Fibroblast of lung (primary cell): ENCODE measurements around the gene POLR2C. TPM values are rescaled to one million over a fixed set of nuclear protein-coding genes. Genes with fewer than 3 reads are reported as not detected.

Experiments
- DNase-seq, 2 donors: peaks; one replicate each; pipeline versions ENCODE4 v3.0.0 to v3.0.0-alpha.2; 2010; ENCODE audit warnings: low read depth in 2 of 2
- H2AFZ ChIP-seq: 2 replicates; pipeline ENCODE4 v1.5.1; 2012; ENCODE audit warnings: low read length, control low read depth, inconsistent platforms
- H3K27ac ChIP-seq: 2 replicates; pipeline ENCODE4 v1.5.1; 2011; ENCODE audit warnings: low read length, control low read depth; ENCODE audit not compliant: insufficient read depth
- H3K27me3 ChIP-seq: 2 replicates; pipeline ENCODE4 v1.5.1; 2011; ENCODE audit warnings: mild to moderate bottlenecking, low read length; ENCODE audit not compliant: control insufficient read depth, insufficient read depth
- H3K36me3 ChIP-seq: 2 replicates; pipeline ENCODE4 v1.5.1; 2011; ENCODE audit warnings: low read length; ENCODE audit not compliant: control insufficient read depth, insufficient read depth
- H3K4me1 ChIP-seq: 2 replicates; pipeline ENCODE4 v1.5.1; 2011; ENCODE audit warnings: low read length; ENCODE audit not compliant: control insufficient read depth, insufficient read depth; ENCODE audit errors: extremely low read depth
- H3K4me2 ChIP-seq: 2 replicates; pipeline ENCODE4 v1.5.1; 2011; ENCODE audit warnings: low read length, control low read depth; ENCODE audit not compliant: insufficient read depth; ENCODE audit errors: extremely low read depth
- H3K4me3 ChIP-seq, 4 experiments: fragments of 200-600 bp in 1 of 4; sonication (generic) in 1 of 4; replicated peaks in 1 of 4; 2 replicates each; pipeline ENCODE4 v1.5.1; 2011 to 2016; ENCODE audit warnings: low read length in 4 of 4, low read depth in 3 of 4, mild to moderate bottlenecking in 3 of 4, control low read depth in 2 of 4, inconsistent platforms in 1 of 4, mixed read lengths in 1 of 4; ENCODE audit not compliant: insufficient read depth in 1 of 4; ENCODE audit errors: control extremely low read depth in 1 of 4
- H3K79me2 ChIP-seq: 2 replicates; pipeline ENCODE4 v1.5.1; 2012; ENCODE audit warnings: mild to moderate bottlenecking, low read length, inconsistent platforms; ENCODE audit not compliant: control insufficient read depth, insufficient read depth
- H3K9ac ChIP-seq: 2 replicates; pipeline ENCODE4 v1.5.1; 2011; ENCODE audit warnings: mild to moderate bottlenecking, low read length, control low read depth; ENCODE audit not compliant: insufficient read depth
- H3K9me3 ChIP-seq: 2 replicates; pipeline ENCODE4 v1.5.1; 2012; ENCODE audit warnings: low read depth, low read length; ENCODE audit not compliant: control insufficient read depth, insufficient read depth
- H4K20me1 ChIP-seq: 2 replicates; pipeline ENCODE4 v1.5.1; 2011; ENCODE audit warnings: low read length; ENCODE audit not compliant: control insufficient read depth, insufficient read depth; ENCODE audit errors: extremely low read depth
- CTCF ChIP-seq, 2 donors: IDR thresholded peaks in 1 of 2; conservative IDR thresholded peaks in 1 of 2; 1 replicate in 1 of 2; 2 replicates in 1 of 2; pipeline ENCODE4 v1.5.1; 2011 to 2012; ENCODE audit warnings: low read length in 2 of 2, control low read depth in 1 of 2, inconsistent platforms in 1 of 2, low read depth in 1 of 2, mild to moderate bottlenecking in 1 of 2
- EZH2 ChIP-seq: IDR thresholded peaks from 2 replicates; pipeline ENCODE4 v1.5.1; 2012; ENCODE audit warnings: low read length, control low read depth, mild to moderate bottlenecking; ENCODE audit errors: missing control alignments
- polyA plus RNA-seq, 2 donors: library from polyadenylated mRNA; depleted of rRNA in 1 of 2; stranded (reverse) in 1 of 2; unstranded in 1 of 2; fragments of >200 nt; gene quantifications; 2 replicates each; pipeline ENCODE4 v1.2.1, GENCODE V29; 2011 to 2012; ENCODE audit warnings: missing spikeins in 1 of 2
- total RNA-seq: library from RNA; depleted of rRNA; stranded (reverse); fragments of >200 nt; gene quantifications from 2 replicates; pipeline ENCODE4 v1.2.1, GENCODE V29; 2014

Gene POLR2C
- total and polyA plus RNA-seq, 2 donors (not counting 1 experiment from before 2014, with no cell fraction given) = 84.0 to 106 TPM

- H3K9ac ChIP-seq = no peak overlapping the region
- no peak overlapping the region for H3K4me2 ChIP-seq
- H4K20me1 ChIP-seq = no peaks in the 10 kb centered on the region
- TF ChIP-seq EZH2 (no peak), CTCF (conservative IDR thresholded peaks at IDR 0.05 in 1 of 2, IDR thresholded peaks at IDR 0.05 in 1 of 2; ENCODE audit: low read depth in 1 of 2, low read length in 2 of 2) (no peak)
- no peaks in the 10 kb centered on the region for H3K9me3 ChIP-seq
- H3K4me3 ChIP-seq = no peak overlapping the region
- peaks cover 16% of the 10 kb centered on the region for H3K79me2 ChIP-seq
- no peak overlapping the region for H2AFZ ChIP-seq
- no peak overlapping the region for H3K27ac ChIP-seq
- no peak for DNase-seq
- peaks cover 4% of the 10 kb centered on the region for H3K4me1 ChIP-seq
- H3K27me3 ChIP-seq = no peaks in the 10 kb centered on the region
- H3K36me3 ChIP-seq = peaks cover 21% of the 10 kb centered on the region
Measured at GRCh38 chr16:57468346-57468745, 5.9 kb downstream of the POLR2C start.

- no peak for DNase-seq
- H3K9ac ChIP-seq = no peak overlapping the region
- peaks cover 4% of the 10 kb centered on the region for H3K4me1 ChIP-seq
- no peak overlapping the region for H3K4me2 ChIP-seq
- H4K20me1 ChIP-seq = no peaks in the 10 kb centered on the region
- H3K4me3 ChIP-seq = no peak overlapping the region
- no peaks in the 10 kb centered on the region for H3K9me3 ChIP-seq
- H3K27ac ChIP-seq = no peak overlapping the region
- peaks cover 24% of the 10 kb centered on the region for H3K36me3 ChIP-seq
- H3K27me3 ChIP-seq = no peaks in the 10 kb centered on the region
- no peak overlapping the region for H2AFZ ChIP-seq
- TF ChIP-seq CTCF (conservative IDR thresholded peaks at IDR 0.05 in 1 of 2, IDR thresholded peaks at IDR 0.05 in 1 of 2; ENCODE audit: low read depth in 1 of 2, low read length in 2 of 2) (no peak), EZH2 (no peak)
- H3K79me2 ChIP-seq = peaks cover 9% of the 10 kb centered on the region
Measured at GRCh38 chr16:57469046-57469445, 6.6 kb downstream of the POLR2C start.

GRCh38 chr16:57469917-57470470 is 7.5 kb downstream of the POLR2C start:
- peaks cover 3% of the 10 kb centered on the region for H3K79me2 ChIP-seq
- H3K9me3 ChIP-seq = no peaks in the 10 kb centered on the region
- no peak overlapping the region for H3K4me3 ChIP-seq
- H3K4me2 ChIP-seq = no peak overlapping the region
- H4K20me1 ChIP-seq = no peaks in the 10 kb centered on the region
- no peak overlapping the region for H2AFZ ChIP-seq
- TF ChIP-seq EZH2 (no peak), CTCF (conservative IDR thresholded peaks at IDR 0.05 in 1 of 2, IDR thresholded peaks at IDR 0.05 in 1 of 2; ENCODE audit: low read depth in 1 of 2, low read length in 2 of 2) (no peak)
- no peaks in the 10 kb centered on the region for H3K27me3 ChIP-seq
- H3K9ac ChIP-seq = no peak overlapping the region
- no peak overlapping the region for H3K27ac ChIP-seq
- DNase-seq = no peak
- peaks cover 24% of the 10 kb centered on the region for H3K36me3 ChIP-seq
- peaks cover 4% of the 10 kb centered on the region for H3K4me1 ChIP-seq
